RKO (cell line): Measurements from ENCODE around the gene SLC43A3.

Experiments used
- DNase-seq: peaks from one replicate; pipeline ENCODE4 v3.0.0-alpha.2; 2016; ENCODE audit warnings: low spot score

SLC43A3 gene

GRCh38 chr11:57426929-57427726 is at the start of gene SLC43A3:
Gene SLC43A3 (minus strand): TSS chr11:57427121. CDS start chr11:57426172, 949 bp downstream.
- no peak for DNase-seq

GRCh38 chr11:57476047-57476756 is 49.3 kb upstream of the SLC43A3 start:
- DNase-seq: peak; percentile 59

GRCh38 chr11:57475671-57476046 is 48.7 kb upstream of the SLC43A3 start:
- DNase-seq: no peak

GRCh38 chr11:57475191-57475590 is 48.3 kb upstream of the SLC43A3 start:
- DNase-seq: peak; percentile 64

GRCh38 chr11:57474803-57475115 is 47.8 kb upstream of the SLC43A3 start:
- DNase-seq: no peak

- peak; percentile 35 for DNase-seq
Observed at GRCh38 chr11:57474017-57474802, 47.3 kb upstream of the SLC43A3 start.

- DNase-seq: no peak
Observed at GRCh38 chr11:57473285-57473841, 46.4 kb upstream of the SLC43A3 start.

- DNase-seq: no peak
Observed at GRCh38 chr11:57471496-57471895, 44.6 kb upstream of the SLC43A3 start.

- DNase-seq: no peak
Observed at GRCh38 chr11:57469268-57469667, 42.3 kb upstream of the SLC43A3 start.

- no peak for DNase-seq
Observed at GRCh38 chr11:57468276-57468675, 41.4 kb upstream of the SLC43A3 start.

GRCh38 chr11:57467508-57468157 is 40.7 kb upstream of the SLC43A3 start:
- no peak for DNase-seq

- no peak for DNase-seq
Observed at GRCh38 chr11:57466680-57467079, 39.8 kb upstream of the SLC43A3 start.

GRCh38 chr11:57464539-57465181 is 37.7 kb upstream of the SLC43A3 start:
- DNase-seq: no peak

- no peak for DNase-seq
Observed at GRCh38 chr11:57463671-57464538, 37.0 kb upstream of the SLC43A3 start.

GRCh38 chr11:57462597-57462996 is 35.7 kb upstream of the SLC43A3 start:
- no peak for DNase-seq

- DNase-seq: no peak
Observed at GRCh38 chr11:57461841-57462489, 35.0 kb upstream of the SLC43A3 start.

- no peak for DNase-seq
Observed at GRCh38 chr11:57460758-57461749, 34.1 kb upstream of the SLC43A3 start.

GRCh38 chr11:57460022-57460757 is 33.3 kb upstream of the SLC43A3 start, which contains the start of gene RTN4RL2:
Gene RTN4RL2 (plus strand): TSS chr11:57460528. CDS start chr11:57460866, 338 bp downstream.
- peak; percentile 87 for DNase-seq
